ENCODE results near the gene COL6A2. TPM values are rescaled to one million over a fixed set of nuclear protein-coding genes. Genes with fewer than 3 reads are reported as not detected.

COL6A2 gene
- total RNA-seq, 1 donor from 2014 or later, result 5.2 TPM

- no peak for DNase-seq (ENCODE audit: low spot score)
- H2AFZ ChIP-seq (replicated peaks), result no peak overlapping the region
- H3K79me2 ChIP-seq (ENCODE audit: low read depth), result no peaks in the 10 kb centered on the region
- H3K4me1 ChIP-seq, result no peaks in the 10 kb centered on the region
- H3K36me3 ChIP-seq, result no peaks in the 10 kb centered on the region
- H3K36me3 Mint-ChIP-seq, result peaks cover 11% of the 10 kb centered on the region
- H3K9ac ChIP-seq, result no peak overlapping the region
- no peak overlapping the region for H3K27ac Mint-ChIP-seq
- H3K9me3 Mint-ChIP-seq, result peaks cover 23% of the 10 kb centered on the region
- H3K27me3 ChIP-seq, result no peaks in the 10 kb centered on the region
- no peak overlapping the region for H3K4me3 ChIP-seq
- H3K27me3 Mint-ChIP-seq (ENCODE audit: insufficient read depth, low read depth), result no peaks in the 10 kb centered on the region
- H3K4me2 ChIP-seq, result no peak overlapping the region
- H4K20me1 ChIP-seq (ENCODE audit: low read depth), result no peaks in the 10 kb centered on the region
- H3K4me3 Mint-ChIP-seq, result peak overlapping the region; percentile 41
- TF ChIP-seq CTCF (IDR thresholded peaks at IDR 0.05), result no peak
- no peak for TF ChIP-seq EZH2phosphoT487 (IDR thresholded peaks at IDR 0.05)
- TF ChIP-seq EZH2 (IDR thresholded peaks at IDR 0.05), result no peak
- H3K4me1 Mint-ChIP-seq, result peaks cover 2% of the 10 kb centered on the region
- H3F3A ChIP-seq (ENCODE audit: low read depth), result peaks cover 5% of the 10 kb centered on the region
- H3K9me3 ChIP-seq (ENCODE audit: low read depth), result no peaks in the 10 kb centered on the region
- H3K27ac ChIP-seq, result no peak overlapping the region
Observed at GRCh38 chr21:46111193-46111571, 13.3 kb downstream of the COL6A2 start.

DNA sequence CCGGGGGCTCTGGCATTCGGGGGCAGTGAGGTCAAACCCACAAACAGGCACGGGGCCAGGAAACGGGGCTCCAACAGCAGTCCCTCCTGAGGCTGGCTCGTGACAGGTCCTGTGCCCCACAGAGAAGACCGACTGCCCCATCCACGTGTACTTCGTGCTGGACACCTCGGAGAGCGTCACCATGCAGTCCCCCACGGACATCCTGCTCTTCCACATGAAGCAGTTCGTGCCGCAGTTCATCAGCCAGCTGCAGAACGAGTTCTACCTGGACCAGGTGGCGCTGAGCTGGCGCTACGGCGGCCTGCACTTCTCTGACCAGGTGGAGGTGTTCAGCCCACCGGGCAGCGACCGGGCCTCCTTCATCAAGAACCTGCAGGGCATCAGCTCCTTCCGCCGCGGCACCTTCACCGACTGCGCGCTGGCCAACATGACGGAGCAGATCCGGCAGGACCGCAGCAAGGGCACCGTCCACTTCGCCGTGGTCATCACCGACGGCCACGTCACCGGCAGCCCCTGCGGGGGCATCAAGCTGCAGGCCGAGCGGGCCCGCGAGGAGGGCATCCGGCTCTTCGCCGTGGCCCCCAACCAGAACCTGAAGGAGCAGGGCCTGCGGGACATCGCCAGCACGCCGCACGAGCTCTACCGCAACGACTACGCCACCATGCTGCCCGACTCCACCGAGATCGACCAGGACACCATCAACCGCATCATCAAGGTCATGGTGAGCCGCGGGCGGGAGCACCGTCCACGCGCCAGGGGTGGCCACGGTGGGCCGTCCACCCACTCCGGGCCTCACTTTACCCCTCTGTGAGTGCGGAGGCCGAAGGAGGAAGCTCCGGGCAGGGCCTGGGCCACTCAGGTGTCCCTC, 14.2 kb downstream of the COL6A2 start:
- peaks cover 18% of the 10 kb centered on the region for H3K9me3 Mint-ChIP-seq
- H3K27me3 Mint-ChIP-seq (ENCODE audit: insufficient read depth, low read depth), result no peaks in the 10 kb centered on the region
- no peaks in the 10 kb centered on the region for H3K79me2 ChIP-seq (ENCODE audit: low read depth)
- H3K36me3 ChIP-seq, result no peaks in the 10 kb centered on the region
- H3K4me2 ChIP-seq, result no peak overlapping the region
- H3K4me3 ChIP-seq, result no peak overlapping the region
- no peaks in the 10 kb centered on the region for H3K27me3 ChIP-seq
- H3K36me3 Mint-ChIP-seq, result peaks cover 13% of the 10 kb centered on the region
- no peaks in the 10 kb centered on the region for H3K9me3 ChIP-seq (ENCODE audit: low read depth)
- H3K27ac Mint-ChIP-seq, result no peak overlapping the region
- no peak overlapping the region for H3K27ac ChIP-seq
- H4K20me1 ChIP-seq (ENCODE audit: low read depth), result no peaks in the 10 kb centered on the region
- no peak overlapping the region for H3K9ac ChIP-seq
- no peak overlapping the region for H3K4me3 Mint-ChIP-seq
- no peak for DNase-seq (ENCODE audit: low spot score)
- H3F3A ChIP-seq (ENCODE audit: low read depth), result peaks cover 5% of the 10 kb centered on the region
- H3K4me1 ChIP-seq, result no peaks in the 10 kb centered on the region
- H3K4me1 Mint-ChIP-seq, result peaks cover 2% of the 10 kb centered on the region
- TF ChIP-seq EZH2 (IDR thresholded peaks at IDR 0.05), result no peak
- no peak for TF ChIP-seq CTCF (IDR thresholded peaks at IDR 0.05)
- TF ChIP-seq EZH2phosphoT487 (IDR thresholded peaks at IDR 0.05), result no peak
- H2AFZ ChIP-seq (replicated peaks), result no peak overlapping the region

DNA sequence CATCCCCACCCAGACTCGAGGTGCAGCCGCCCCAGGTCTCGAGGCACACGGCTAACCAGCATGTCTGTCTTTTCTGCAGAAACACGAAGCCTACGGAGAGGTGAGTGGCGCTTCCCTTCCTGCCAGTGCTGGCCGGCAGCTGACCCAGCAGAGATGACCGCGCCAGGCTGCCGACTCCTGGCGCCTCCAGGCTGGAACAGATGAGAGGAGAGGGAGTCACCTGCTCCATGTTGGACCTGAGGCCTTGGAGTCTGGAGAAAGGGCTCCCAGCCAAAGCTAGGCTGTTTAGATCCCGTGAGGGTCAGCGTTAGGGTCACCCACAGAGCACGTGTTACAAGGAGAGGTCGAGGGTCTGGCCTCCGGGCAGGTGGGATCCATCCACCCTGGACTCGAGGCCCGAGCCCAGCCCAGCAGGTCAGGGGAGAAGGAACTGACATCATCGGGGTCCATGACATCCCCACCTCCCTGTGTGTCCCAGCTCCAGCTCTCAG, 14.9 kb downstream of the COL6A2 start:
- Histone ChIP-seq H3K9ac (no peak overlapping the region), H3K27ac (no peak overlapping the region), H3F3A (ENCODE audit: low read depth) (peaks cover under 1% of the 10 kb centered on the region), H2AFZ (replicated peaks) (no peak overlapping the region), H3K4me1 (no peaks in the 10 kb centered on the region), H4K20me1 (ENCODE audit: low read depth) (no peaks in the 10 kb centered on the region), H3K9me3 (ENCODE audit: low read depth) (no peaks in the 10 kb centered on the region), H3K79me2 (ENCODE audit: low read depth) (no peaks in the 10 kb centered on the region), H3K4me3 (no peak overlapping the region), H3K27me3 (no peaks in the 10 kb centered on the region), H3K4me2 (no peak overlapping the region), H3K36me3 (no peaks in the 10 kb centered on the region)
- H3K9me3 Mint-ChIP-seq, result peaks cover 11% of the 10 kb centered on the region
- no peaks in the 10 kb centered on the region for H3K27me3 Mint-ChIP-seq (ENCODE audit: insufficient read depth, low read depth)
- no peak for TF ChIP-seq EZH2 (IDR thresholded peaks at IDR 0.05)
- no peak for TF ChIP-seq EZH2phosphoT487 (IDR thresholded peaks at IDR 0.05)
- TF ChIP-seq CTCF (IDR thresholded peaks at IDR 0.05), result no peak
- H3K36me3 Mint-ChIP-seq, result peaks cover 13% of the 10 kb centered on the region
- peaks cover 2% of the 10 kb centered on the region for H3K4me1 Mint-ChIP-seq
- H3K4me3 Mint-ChIP-seq, result no peak overlapping the region
- no peak overlapping the region for H3K27ac Mint-ChIP-seq
- DNase-seq (ENCODE audit: low spot score), result no peak

Data from neural progenitor cell (in vitro differentiated cells).